HepG2 (cell line): ENCODE measurements around the gene KHK. TPM values are rescaled to one million over a fixed set of nuclear protein-coding genes. Genes with fewer than 3 reads are reported as not detected.

Source experiments
- ATAC-seq: fragments of 200-7000 bp; cut with Tn5 transposase; 3 replicates; pipeline ENCODE4 v1.9.1; 2020; ENCODE audit warnings: mild to moderate bottlenecking, moderate library complexity
- BruUV-seq: library from RNA; stranded (reverse); fragments of 400-500 nt; replicated peaks from 2 replicates; lab custom pipeline; 2021; lab: Mats Ljungman, UMichigan
- CTCF ChIA-PET: fragments of 300-600 bp; formaldehyde crosslinking; extraction: SDS; loops from one replicate; lab custom pipeline; 2021; ENCODE audit warnings: low total read pairs, inconsistent platforms, low intra/inter-chr PET ratio; lab: Yijun Ruan, JAX
- POLR2A ChIA-PET: fragments of 350-600 bp; sonication (Branson Sonifier 250); formaldehyde crosslinking; loops from one replicate; lab custom pipeline; 2020; ENCODE audit warnings: antibody characterized with exemption, inconsistent platforms; lab: Yijun Ruan, JAX
- DNase-seq: peaks from one replicate; pipeline ENCODE4 v3.0.0-alpha.2; 2015; ENCODE audit warnings: low spot score
- FAIRE-seq: peaks from 3 replicates; lab custom pipeline; 2011; peaks lifted over from hg19 to GRCh38; lab: Jason Lieb, UNC
- H2AFZ ChIP-seq: one replicate; pipeline ENCODE4 v1.6.1; 2011; ENCODE audit warnings: low read length, inconsistent platforms
- H3K27ac ChIP-seq: fragments of 300-600 bp; 3 replicates; pipeline ENCODE4 v1.8.0; 2011; ENCODE audit warnings: mixed run types, mild to moderate bottlenecking, mixed read lengths, low read length, inconsistent platforms; ENCODE audit not compliant: insufficient read depth; ENCODE audit errors: extremely low read length
- H3K27me3 ChIP-seq, 2 experiments: fragments of 200-600 bp in 1 of 2; 2 replicates in 1 of 2; 3 replicates in 1 of 2; pipeline versions ENCODE4 v1.6.0 to v1.8.0; 2011; ENCODE audit warnings: low read length in 2 of 2, mild to moderate bottlenecking in 2 of 2, moderate library complexity in 2 of 2, inconsistent platforms in 1 of 2; ENCODE audit not compliant: insufficient read depth in 2 of 2, control insufficient read depth in 1 of 2
- H3K36me3 ChIP-seq, 2 experiments: fragments of 200-600 bp in 1 of 2; replicated peaks in 1 of 2; 2 replicates in 1 of 2; 3 replicates in 1 of 2; pipeline versions ENCODE4 v1.5.1 to v1.8.0; 2011; ENCODE audit warnings: low read length in 2 of 2, inconsistent platforms in 1 of 2; ENCODE audit not compliant: insufficient read depth in 2 of 2, control insufficient read depth in 1 of 2
- H3K4me1 ChIP-seq: 2 replicates; pipeline ENCODE4 v1.5.1; 2012; ENCODE audit warnings: low read length, inconsistent platforms; ENCODE audit not compliant: insufficient read depth
- H3K4me2 ChIP-seq: 2 replicates; pipeline ENCODE4 v1.6.0; 2011; ENCODE audit warnings: low read depth, low read length, inconsistent platforms
- H3K4me3 ChIP-seq, 3 experiments: fragments of 200-600 bp in 1 of 3; sonication (generic), shearing (Covaris generic) in 1 of 3; replicated peaks in 1 of 3; 2 replicates each; pipeline ENCODE4 v1.5.1; 2011 to 2016; ENCODE audit warnings: low read length in 3 of 3, inconsistent platforms in 2 of 3, low read depth in 2 of 3, mild to moderate bottlenecking in 2 of 3, control low read depth in 1 of 3, mixed read lengths in 1 of 3; ENCODE audit not compliant: insufficient read depth in 1 of 3
- H3K79me2 ChIP-seq: one replicate; pipeline ENCODE4 v1.6.1; 2011; ENCODE audit warnings: low read length, inconsistent platforms; ENCODE audit not compliant: insufficient read depth
- H3K9ac ChIP-seq: 2 replicates; pipeline ENCODE4 v1.6.0; 2011; ENCODE audit warnings: mild to moderate bottlenecking, low read depth, low read length, inconsistent platforms; ENCODE audit not compliant: insufficient read depth
- H3K9me3 ChIP-seq: 2 replicates; pipeline ENCODE4 v1.5.1; 2012; ENCODE audit warnings: mild to moderate bottlenecking, low read length
- H4K20me1 ChIP-seq: 2 replicates; pipeline ENCODE4 v1.6.0; 2011; ENCODE audit warnings: inconsistent platforms, mild to moderate bottlenecking, low read length, moderate library complexity; ENCODE audit not compliant: insufficient read depth
- FOXO4 ChIP-seq: sonication (generic); formaldehyde crosslinking; conservative IDR thresholded peaks from 2 replicates; pipeline ENCODE4 v1.8.1; 2023; ENCODE audit warnings: missing genetic modification reagents
- HIC2 ChIP-seq: sonication (generic); formaldehyde crosslinking; IDR thresholded peaks from 2 replicates; pipeline ENCODE4 v1.9.0; 2022; ENCODE audit warnings: low read depth, missing genetic modification reagents
- ISX ChIP-seq: sonication (generic); formaldehyde crosslinking; conservative IDR thresholded peaks from 2 replicates; pipeline ENCODE4 v1.5.0; 2020; ENCODE audit warnings: missing genetic modification reagents
- MIER3 ChIP-seq: IDR thresholded peaks from 2 replicates; pipeline ENCODE4 v1.6.1; 2016; ENCODE audit warnings: missing compliant biosample characterization, borderline replicate concordance
- NFAT5 ChIP-seq: sonication (generic); formaldehyde crosslinking; IDR thresholded peaks from 2 replicates; pipeline ENCODE4 v1.4.0; 2020; ENCODE audit warnings: missing genetic modification reagents
- NRL ChIP-seq: sonication (generic); formaldehyde crosslinking; IDR thresholded peaks from 2 replicates; pipeline ENCODE4 v1.5.0; 2020; ENCODE audit warnings: missing genetic modification reagents, mild to moderate bottlenecking, moderate library complexity, borderline replicate concordance
- SIN3A ChIP-seq: IDR thresholded peaks from 2 replicates; pipeline ENCODE4 v1.6.1; 2011; ENCODE audit warnings: low read depth, mild to moderate bottlenecking, control low read depth, low read length, borderline replicate concordance
- ZBTB37 ChIP-seq: sonication (generic); formaldehyde crosslinking; IDR thresholded peaks from 2 replicates; pipeline ENCODE4 v1.4.0; 2020; ENCODE audit warnings: mild to moderate bottlenecking, missing genetic modification reagents
- ZFP36L1 ChIP-seq: sonication (generic); formaldehyde crosslinking; IDR thresholded peaks from 2 replicates; pipeline ENCODE4 v1.8.0; 2022; ENCODE audit warnings: mild to moderate bottlenecking, missing genetic modification reagents, moderate library complexity
- ZNF615 ChIP-seq: sonication (generic); formaldehyde crosslinking; IDR thresholded peaks from 2 replicates; pipeline ENCODE4 v1.5.0; 2020; ENCODE audit warnings: mild to moderate bottlenecking, missing genetic modification reagents, borderline replicate concordance
- ZNF724P ChIP-seq: sonication (generic); formaldehyde crosslinking; IDR thresholded peaks from 2 replicates; pipeline ENCODE4 v1.8.0; 2022; ENCODE audit warnings: missing genetic modification reagents, borderline replicate concordance
- WGBS: methylation state at CpG from one replicate; pipeline ENCODE4 v1.1.6; 2017; ENCODE audit warnings: low lambda C conversion rate; 5-methylcytosine and 5-hydroxymethylcytosine counted together
- in situ Hi-C: cut with HindIII; loops from 2 replicates; pipeline ENCODE4 v1.10.0; 2017; ENCODE audit warnings: low pct_unique_long_range_greater_than_20kb; ENCODE audit not compliant: extremely low pct_ligation_motif_present
- intact Hi-C: fragments of 100-400 bp; cut with micrococcal nuclease; formaldehyde crosslinking; loops from one replicate; pipeline ENCODE4 v1.10.0; 2022; ENCODE audit not compliant: unreplicated experiment
- polyA plus RNA-seq, 8 experiments: library from polyadenylated mRNA; depleted of rRNA in 3 of 8; stranded (reverse) in 7 of 8; unstranded in 1 of 8; fragments of >200 nt; fragmentation: Illumina TruSeq in 4 of 8; extraction: Trizol in 4 of 8; gene quantifications; 2 replicates each; pipeline versions ENCODE4 v1.2.1 to v1.2.3, GENCODE V29; 2011 to 2016; ENCODE audit warnings: low read depth in 4 of 8, missing spikeins in 1 of 8, mixed read lengths in 1 of 8; ENCODE audit not compliant: insufficient read depth in 1 of 8
- total RNA-seq, 5 experiments: library from RNA; depleted of rRNA; stranded (reverse); fragments of >200 nt; fragmentation: Illumina TruSeq; extraction: Trizol; gene quantifications; 2 replicates each; pipeline ENCODE4 v1.2.3, GENCODE V29; 2016; ENCODE audit warnings: low read depth in 1 of 5

Gene KHK
- total and polyA plus RNA-seq, 2 of the 13 experiments (the other 11 are each of a cell fraction or from before 2014, with no cell fraction given), result 40.9 to 99.2 TPM

- ChIA-PET CTCF (interaction anchor here (1.8 kb wide), 1 partner anchor 58 kb away, joined by 10 read pairs; no protein-coding TSS in a partner anchor), POLR2A (interaction anchor here (0.9 to 3.6 kb wide), 23 partner anchors 9 to 130 kb away, joined by 3 to 76 read pairs (median 7); partner anchors contain the start of genes ABHD1, AGBL5, ATRAID and CGREF1)
- no peaks in the 10 kb centered on the region for H3K9me3 ChIP-seq
- peak overlapping the region; percentile 92 to 100 (median 96) for H3K4me3 ChIP-seq
- TSS peak; percentile 56 for BruUV-seq
- peaks cover 22% of the 10 kb centered on the region for H3K79me2 ChIP-seq
- no peak for ATAC-seq
- H3K4me1 ChIP-seq, result peaks cover 44% of the 10 kb centered on the region
- in situ Hi-C loops, result no loop called here
- no peak overlapping the region for H2AFZ ChIP-seq
- intact Hi-C loops, result no loop called here
- no peak for FAIRE-seq
- no peaks in the 10 kb centered on the region; the same call in 1 of the 2 replicates for H4K20me1 ChIP-seq
- H3K36me3 ChIP-seq, result peaks cover 20 to 34% of the 10 kb centered on the region in 2 experiments
- peaks cover 3 to 6% of the 10 kb centered on the region in 2 experiments; a peak in 2 of 5 replicates for H3K27me3 ChIP-seq
- H3K4me2 ChIP-seq, result peak overlapping the region; percentile 96
- H3K27ac ChIP-seq, result peak overlapping the region; percentile 72
- WGBS, result 43% methylated on average over 14 of the region's 14 CpGs
- H3K9ac ChIP-seq, result peak overlapping the region; percentile 98
- DNase-seq, result no peak
- 0 out of 2 replicates have a peak, but pooled peaks have one; percentile 10 for TF ChIP-seq ZNF615 (CRISPR knock-in tag)
- TF ChIP-seq NFAT5 (CRISPR knock-in tag), result no peak
- TF ChIP-seq SIN3A, result 0 out of 2 replicates have a peak, but pooled peaks have one; percentile 51
- 0 out of 2 replicates have a peak, but pooled peaks have one; percentile 29 for TF ChIP-seq FOXO4 (CRISPR knock-in tag)
- TF ChIP-seq ZFP36L1, result 0 out of 2 replicates have a peak, but pooled peaks have one; percentile 24
- 0 out of 2 replicates have a peak, but pooled peaks have one; percentile 36 for TF ChIP-seq ZNF724P (CRISPR knock-in tag)
- TF ChIP-seq ISX (CRISPR knock-in tag), result no peak
- 0 out of 2 replicates have a peak, but pooled peaks have one; percentile 4 for TF ChIP-seq HIC2 (CRISPR knock-in tag)
- peak; percentile 17; the same call in 1 of the 2 replicates for TF ChIP-seq MIER3 (CRISPR knock-in tag)
- peak; percentile 43; the same call in 1 of the 2 replicates for TF ChIP-seq NRL
- no peak for TF ChIP-seq ZBTB37 (CRISPR knock-in tag)
Observed at GRCh38 chr2:27133195-27133875, 46.8 kb downstream of the KHK start.
